Measurements from ENCODE around the gene MRPS34. TPM values are rescaled to one million over a fixed set of nuclear protein-coding genes. Genes with fewer than 3 reads are reported as not detected.

The MRPS34 gene
- total RNA-seq, 1 donor from 2014 or later = 60.4 TPM

DNA sequence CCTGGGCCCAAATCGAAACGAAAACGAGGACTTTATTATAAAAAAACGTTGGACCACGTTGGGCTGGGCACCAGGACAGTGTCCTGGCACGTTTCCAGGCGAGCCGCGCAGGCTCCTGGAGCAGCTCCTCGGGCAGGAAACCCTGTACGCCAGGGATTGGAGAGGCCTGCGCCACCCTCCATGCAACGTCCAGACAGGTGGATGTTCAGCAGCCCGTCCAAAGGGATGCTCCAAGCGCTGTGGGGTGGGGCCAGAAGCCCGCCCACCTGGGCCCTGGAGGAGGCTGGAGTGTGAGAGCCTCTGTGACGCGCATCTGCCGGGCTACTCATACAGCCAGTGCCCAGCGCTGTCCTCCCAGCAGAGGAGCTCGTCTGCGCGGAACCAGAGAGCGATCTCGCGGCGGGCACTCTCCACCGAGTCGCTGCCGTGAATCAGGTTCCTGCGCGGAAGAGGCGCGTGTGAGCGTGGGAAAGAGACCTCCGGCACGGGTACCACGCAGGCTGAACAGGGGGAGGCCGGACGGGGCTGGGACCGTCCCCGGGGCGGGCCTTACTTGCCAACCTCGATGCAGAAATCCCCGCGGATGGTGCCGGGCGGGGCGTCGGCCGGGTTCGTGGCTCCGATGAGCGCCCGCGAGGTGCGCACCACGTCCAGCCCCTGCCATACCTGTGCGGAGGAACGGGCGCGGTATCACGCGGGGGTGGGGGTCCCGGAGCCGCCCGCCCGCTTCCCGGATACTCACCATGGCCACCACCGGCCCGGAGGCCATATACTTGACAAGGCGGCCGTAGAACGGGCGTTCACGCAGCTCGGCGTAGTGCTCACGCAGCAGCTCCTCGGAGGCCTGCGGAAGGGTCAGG, 2.4 kb downstream of the MRPS34 start:
- no peak for DNase-seq (ENCODE audit: low spot score)
- H3K4me1 Mint-ChIP-seq (ENCODE audit: low read depth) = peaks cover 25% of the 10 kb centered on the region
- peak overlapping the region; percentile 95 for H3K4me3 Mint-ChIP-seq (ENCODE audit: unreplicated experiment)
- H3K9me3 Mint-ChIP-seq (ENCODE audit: low read depth) = no peaks in the 10 kb centered on the region
- peaks cover 4% of the 10 kb centered on the region for H3K36me3 Mint-ChIP-seq (ENCODE audit: low read depth)
- no peaks in the 10 kb centered on the region for H3K27me3 Mint-ChIP-seq (ENCODE audit: low read depth)
- TF ChIP-seq, protein P1, sequence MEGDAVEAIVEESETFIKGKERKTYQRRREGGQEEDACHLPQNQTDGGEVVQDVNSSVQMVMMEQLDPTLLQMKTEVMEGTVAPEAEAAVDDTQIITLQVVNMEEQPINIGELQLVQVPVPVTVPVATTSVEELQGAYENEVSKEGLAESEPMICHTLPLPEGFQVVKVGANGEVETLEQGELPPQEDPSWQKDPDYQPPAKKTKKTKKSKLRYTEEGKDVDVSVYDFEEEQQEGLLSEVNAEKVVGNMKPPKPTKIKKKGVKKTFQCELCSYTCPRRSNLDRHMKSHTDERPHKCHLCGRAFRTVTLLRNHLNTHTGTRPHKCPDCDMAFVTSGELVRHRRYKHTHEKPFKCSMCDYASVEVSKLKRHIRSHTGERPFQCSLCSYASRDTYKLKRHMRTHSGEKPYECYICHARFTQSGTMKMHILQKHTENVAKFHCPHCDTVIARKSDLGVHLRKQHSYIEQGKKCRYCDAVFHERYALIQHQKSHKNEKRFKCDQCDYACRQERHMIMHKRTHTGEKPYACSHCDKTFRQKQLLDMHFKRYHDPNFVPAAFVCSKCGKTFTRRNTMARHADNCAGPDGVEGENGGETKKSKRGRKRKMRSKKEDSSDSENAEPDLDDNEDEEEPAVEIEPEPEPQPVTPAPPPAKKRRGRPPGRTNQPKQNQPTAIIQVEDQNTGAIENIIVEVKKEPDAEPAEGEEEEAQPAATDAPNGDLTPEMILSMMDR (IDR thresholded peaks at IDR 0.05) = no peak
- peak overlapping the region; percentile 63 for H3K27ac Mint-ChIP-seq (ENCODE audit: unreplicated experiment)

- TF ChIP-seq, protein P1 (IDR thresholded peaks at IDR 0.05) = no peak
- DNase-seq (ENCODE audit: low spot score) = no peak
- Mint-ChIP-seq H3K36me3 (ENCODE audit: low read depth) (peaks cover 4% of the 10 kb centered on the region), H3K4me3 (ENCODE audit: unreplicated experiment) (peak overlapping the region; percentile 22), H3K4me1 (ENCODE audit: low read depth) (peaks cover 21% of the 10 kb centered on the region), H3K27me3 (ENCODE audit: low read depth) (no peaks in the 10 kb centered on the region), H3K27ac (ENCODE audit: unreplicated experiment) (peak overlapping the region; percentile 63), H3K9me3 (ENCODE audit: low read depth) (no peaks in the 10 kb centered on the region)
These were observed 3.3 kb downstream of the MRPS34 start for GRCh38 chr16:1769402-1770300.

DNA sequence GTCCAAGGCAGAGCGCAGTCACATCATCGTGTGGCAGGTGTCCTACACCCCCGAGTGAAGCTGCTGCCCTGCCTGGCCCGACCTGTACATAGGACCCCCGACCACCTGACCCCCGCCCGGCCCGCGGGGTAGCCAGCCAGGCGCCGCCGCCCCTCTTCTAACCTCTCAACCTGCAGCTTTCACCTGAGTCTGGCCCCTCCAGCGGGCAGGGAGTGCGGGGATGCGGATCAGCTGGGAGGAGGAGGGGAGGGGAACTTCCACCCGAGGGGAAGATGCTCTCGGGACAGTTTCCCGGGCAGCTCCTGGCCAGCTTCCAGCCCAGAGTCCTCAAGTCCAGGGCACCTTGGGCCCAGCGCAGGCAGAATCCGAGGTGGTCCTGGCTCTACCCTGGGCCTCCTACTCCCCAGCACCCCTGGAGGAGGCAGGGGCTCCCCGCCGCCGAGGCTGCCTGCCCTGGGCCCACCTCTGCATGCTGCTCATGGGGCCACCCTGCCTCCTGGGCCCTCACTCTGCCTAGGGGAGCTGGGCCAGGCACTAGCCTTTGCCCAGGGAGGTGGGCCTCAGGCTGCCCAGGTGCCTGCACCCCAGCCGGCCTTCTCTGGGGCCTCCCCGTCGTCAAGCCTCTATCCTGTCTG, 4.0 kb downstream of the MRPS34 start:
- Mint-ChIP-seq H3K36me3 (ENCODE audit: low read depth) (peaks cover 4% of the 10 kb centered on the region), H3K27ac (ENCODE audit: unreplicated experiment) (no peak overlapping the region), H3K4me3 (ENCODE audit: unreplicated experiment) (no peak overlapping the region), H3K27me3 (ENCODE audit: low read depth) (no peaks in the 10 kb centered on the region), H3K9me3 (ENCODE audit: low read depth) (no peaks in the 10 kb centered on the region), H3K4me1 (ENCODE audit: low read depth) (peaks cover 17% of the 10 kb centered on the region)
- TF ChIP-seq, protein P1 (IDR thresholded peaks at IDR 0.05) = no peak
- DNase-seq (ENCODE audit: low spot score) = no peak

GRCh38 chr16:1768061-1768766, 4.7 kb downstream of the MRPS34 start:
- H3K27ac Mint-ChIP-seq (ENCODE audit: unreplicated experiment) = no peak overlapping the region
- H3K27me3 Mint-ChIP-seq (ENCODE audit: low read depth) = no peaks in the 10 kb centered on the region
- H3K36me3 Mint-ChIP-seq (ENCODE audit: low read depth) = peaks cover 4% of the 10 kb centered on the region
- DNase-seq (ENCODE audit: low spot score) = no peak
- H3K4me1 Mint-ChIP-seq (ENCODE audit: low read depth) = peaks cover 15% of the 10 kb centered on the region
- no peak overlapping the region for H3K4me3 Mint-ChIP-seq (ENCODE audit: unreplicated experiment)
- TF ChIP-seq, protein P1 (IDR thresholded peaks at IDR 0.05) = no peak
- H3K9me3 Mint-ChIP-seq (ENCODE audit: low read depth) = no peaks in the 10 kb centered on the region
